Activated CD4-positive, alpha-beta T cell treated with anti-CD3 and anti-CD28 coated beads, Interleukin-2, amount 50 U/mL, for 24 hours (primary cell): Measurements from ENCODE around the gene JUN.
"Not testable (repeated sequence)": the region's sequence is repeated elsewhere in the genome, so short reads cannot be mapped to it uniquely, and the experiment has no call there.

Experiments
- DNase-seq, 2 donors: peaks; one replicate each; pipeline ENCODE4 v3.0.0-alpha.2; 2020; ENCODE audit warnings: low read depth in 1 of 2, low spot score in 1 of 2

Gene JUN

DNA sequence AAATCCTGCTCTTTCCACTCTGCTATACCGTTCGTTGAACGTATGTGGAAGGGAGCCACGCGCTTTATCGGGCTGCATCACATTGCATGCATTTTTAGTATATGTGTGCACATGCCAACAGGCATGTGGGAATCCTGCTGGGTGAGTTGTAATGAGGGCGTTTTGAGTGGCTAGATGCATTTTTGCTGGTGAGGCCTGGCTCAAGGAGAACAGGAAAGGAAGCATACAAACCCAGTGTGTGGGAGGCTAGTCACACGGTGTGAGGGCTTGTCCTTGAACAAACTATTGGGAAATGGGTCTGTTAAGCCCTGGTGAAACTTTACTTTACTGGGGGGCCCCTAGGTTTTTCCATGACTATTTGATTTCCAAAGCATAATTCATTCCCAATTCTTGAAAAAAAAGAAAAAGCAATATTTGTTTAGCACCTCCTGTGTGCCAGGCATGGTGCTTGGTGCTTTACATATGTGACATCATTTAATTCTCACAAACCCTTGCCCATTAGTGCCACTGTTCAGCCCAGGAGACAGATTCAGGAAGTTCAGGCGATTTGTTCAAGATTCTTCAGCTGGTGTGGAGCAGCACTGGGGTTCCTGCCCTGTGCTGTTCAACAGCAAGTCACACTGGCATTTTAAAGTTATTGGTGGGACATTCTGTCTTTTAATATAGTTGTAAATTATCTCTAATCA lies 25.6 kb upstream of the JUN start:
- DNase-seq: no peak

DNA sequence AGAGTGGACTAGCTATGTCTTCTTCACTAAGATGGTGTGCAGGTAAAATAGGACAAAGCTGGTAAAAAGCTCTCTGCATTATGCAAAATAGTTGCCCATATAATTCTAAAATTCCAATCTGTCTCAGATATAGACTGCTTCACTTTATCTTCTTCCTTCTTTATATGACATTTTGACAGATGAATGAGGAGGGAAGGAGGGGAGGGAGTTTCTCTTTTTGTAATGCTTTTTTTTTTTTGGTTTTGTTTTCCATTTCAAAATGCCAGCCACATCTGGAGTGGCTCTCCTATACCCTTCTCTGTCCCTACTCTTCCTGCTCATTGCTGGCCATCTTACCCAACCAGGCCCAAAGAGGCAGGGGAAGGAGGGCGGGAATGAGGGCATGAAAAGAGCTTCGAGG lies 24.2 kb upstream of the JUN start:
- no peak for DNase-seq

DNA sequence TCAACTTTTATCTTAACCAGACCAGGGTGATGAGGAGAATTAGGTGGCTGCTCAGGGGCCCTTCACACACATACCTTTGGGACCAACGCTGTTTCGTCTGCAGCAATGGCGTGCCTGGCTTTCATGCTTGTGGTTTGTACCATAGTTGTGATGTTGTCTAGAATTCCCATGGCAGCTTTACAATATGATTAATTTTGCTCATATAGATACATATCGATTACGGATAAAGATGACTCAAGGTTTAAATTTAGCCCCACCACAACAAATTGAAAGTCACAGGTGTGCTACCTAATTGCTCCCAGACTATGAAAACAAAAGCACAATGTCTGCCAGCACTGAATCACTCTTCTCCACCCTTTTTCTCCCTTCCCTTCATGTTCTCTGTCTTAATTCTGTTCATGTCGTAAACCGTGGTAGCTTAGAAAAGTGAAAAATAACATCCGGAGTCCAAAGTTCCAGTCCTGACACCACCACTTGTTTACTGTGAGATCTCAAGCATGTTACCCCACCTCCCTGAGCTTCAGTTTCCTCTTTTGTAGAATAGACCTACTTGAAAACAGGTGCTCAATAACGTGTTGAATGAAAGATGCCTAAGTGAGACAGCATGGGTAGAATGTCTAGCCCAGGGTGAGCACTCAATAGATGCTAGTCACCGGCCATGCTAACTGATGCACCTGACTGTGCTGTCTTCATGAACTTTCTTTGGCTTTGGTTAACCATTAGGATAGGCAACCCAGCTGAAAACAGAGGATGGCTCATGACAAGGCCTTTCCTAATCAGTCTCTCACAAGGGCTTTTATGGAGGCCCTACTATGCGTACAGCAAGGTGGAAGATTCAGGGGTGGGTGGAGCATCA lies 22.1 kb upstream of the JUN start:
- no peak for DNase-seq

DNA sequence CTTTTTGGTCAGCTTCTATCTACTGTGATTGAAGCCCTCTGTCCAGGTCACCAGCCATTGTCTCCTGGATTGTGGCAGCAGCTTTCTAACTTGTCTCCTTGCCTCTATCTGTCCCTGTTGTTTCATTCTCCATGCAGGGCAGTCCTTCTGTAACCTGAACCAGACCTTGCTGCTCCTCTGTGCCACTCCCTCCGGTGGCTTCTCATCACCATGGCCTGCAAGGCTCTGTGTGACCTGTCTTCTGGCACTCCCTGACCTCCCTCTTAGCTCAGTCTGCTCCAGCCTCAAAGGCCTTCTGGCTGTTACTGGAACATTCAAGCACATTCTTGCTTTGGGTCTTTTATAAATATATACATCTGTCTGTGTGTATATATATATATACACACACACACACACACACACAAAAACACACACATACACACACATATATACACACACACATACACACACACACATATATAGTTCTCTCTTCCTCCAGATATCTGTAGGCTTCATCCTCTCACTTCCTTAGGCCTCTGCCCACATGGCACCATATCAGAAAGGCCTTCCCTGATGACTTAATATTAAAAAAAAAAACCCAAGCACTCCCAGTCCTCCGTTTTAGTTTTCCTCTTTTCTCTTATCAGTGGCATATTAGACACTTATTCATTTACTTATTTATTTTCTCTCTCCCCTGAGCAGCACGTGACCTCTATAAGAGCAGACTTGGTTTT lies 21.2 kb upstream of the JUN start:
- no peak for DNase-seq

DNA sequence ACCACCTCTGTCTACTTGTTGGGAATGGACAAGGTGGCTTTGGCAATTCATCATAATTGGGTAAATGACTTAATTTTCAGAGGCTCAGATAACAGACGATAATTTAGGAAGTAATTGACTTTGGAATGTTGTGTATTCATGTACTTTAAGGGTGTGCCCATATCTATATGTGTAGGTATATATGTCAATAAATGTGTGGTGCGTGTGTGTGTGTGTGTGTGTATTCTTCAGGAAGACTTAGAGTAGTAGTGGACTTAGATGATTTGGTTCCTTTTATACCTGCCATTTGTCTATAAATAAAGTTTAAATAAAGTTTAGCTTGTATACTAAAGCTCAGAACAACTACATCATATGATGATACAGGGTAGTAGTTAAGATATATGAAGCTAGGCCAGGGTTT lies 20.0 kb upstream of the JUN start:
- DNase-seq: no peak

DNA sequence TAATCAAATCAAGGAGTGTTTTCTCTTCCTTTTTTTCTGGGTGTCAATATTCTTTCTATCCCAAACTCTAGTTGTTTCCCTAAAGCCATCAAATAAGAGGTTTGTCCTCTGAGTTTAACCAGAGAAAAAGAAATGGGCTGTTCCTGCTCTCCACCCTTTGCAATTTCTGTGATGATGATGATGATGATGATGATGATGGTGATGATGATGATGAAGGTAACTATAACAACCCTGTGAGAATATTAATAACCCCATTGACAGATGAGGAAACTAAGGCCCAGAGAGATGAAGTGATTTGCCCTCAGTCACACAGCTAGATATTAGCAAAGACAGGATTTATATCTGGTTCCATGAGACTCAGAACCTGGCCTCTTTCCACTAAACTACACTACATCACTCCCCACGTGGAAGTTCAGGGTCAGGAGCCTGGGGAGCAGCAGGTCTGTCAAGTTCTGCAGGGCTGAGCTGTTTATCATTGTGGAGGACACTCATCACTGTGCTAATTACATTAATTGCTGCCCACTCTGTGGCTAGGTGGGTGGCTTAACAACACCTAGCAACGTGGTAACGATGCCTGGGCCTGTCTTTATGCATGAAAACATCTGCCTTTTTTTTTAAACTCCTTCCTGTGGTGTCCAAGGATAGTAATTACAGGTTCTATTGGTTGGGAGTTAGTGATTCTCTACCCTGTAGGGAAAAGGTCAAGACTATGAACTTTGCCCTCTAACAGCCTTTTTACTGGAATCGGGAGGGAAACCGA lies 19.0 kb upstream of the JUN start:
- no peak for DNase-seq

DNA sequence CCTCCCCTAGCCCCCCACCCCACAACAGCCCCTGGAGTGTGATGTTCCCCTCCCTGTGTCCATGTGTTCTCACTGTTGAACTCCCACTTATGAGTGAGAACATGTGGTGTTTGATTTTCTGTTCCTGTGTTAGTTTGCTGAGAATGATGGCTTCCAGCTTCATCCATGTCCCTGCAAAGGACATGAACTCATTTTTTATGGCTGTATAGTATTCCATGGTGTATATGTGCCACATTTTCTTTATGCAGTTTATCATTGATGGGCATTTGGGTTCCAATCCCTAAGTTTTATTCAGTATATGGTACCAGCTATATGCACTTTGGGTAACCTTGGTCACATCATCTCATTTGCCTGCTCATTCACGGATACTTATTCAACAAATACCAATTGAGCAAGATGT lies 17.4 kb upstream of the JUN start:
- DNase-seq: not testable (repeated sequence)

DNA sequence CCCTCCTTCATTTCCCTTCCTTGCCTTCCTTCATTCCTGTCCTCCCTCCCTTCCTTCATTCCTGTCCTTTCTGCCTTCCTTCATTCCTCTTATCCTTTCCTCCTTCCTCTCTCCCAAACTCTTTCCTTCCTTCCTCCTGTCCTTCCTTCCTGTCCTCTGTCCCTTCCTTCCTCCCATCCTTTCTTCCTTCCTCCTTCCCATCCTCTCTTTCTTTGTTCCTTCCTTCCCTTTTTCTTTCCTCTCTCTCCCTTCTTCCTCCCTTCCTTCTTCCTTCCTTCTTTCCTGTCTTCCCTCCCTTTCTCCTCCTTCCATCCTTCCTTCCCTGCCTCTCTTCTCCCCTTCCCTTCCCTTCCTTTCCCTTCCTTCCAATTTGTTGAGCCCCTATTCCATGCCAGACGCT lies 15.8 kb upstream of the JUN start:
- no peak for DNase-seq

DNA sequence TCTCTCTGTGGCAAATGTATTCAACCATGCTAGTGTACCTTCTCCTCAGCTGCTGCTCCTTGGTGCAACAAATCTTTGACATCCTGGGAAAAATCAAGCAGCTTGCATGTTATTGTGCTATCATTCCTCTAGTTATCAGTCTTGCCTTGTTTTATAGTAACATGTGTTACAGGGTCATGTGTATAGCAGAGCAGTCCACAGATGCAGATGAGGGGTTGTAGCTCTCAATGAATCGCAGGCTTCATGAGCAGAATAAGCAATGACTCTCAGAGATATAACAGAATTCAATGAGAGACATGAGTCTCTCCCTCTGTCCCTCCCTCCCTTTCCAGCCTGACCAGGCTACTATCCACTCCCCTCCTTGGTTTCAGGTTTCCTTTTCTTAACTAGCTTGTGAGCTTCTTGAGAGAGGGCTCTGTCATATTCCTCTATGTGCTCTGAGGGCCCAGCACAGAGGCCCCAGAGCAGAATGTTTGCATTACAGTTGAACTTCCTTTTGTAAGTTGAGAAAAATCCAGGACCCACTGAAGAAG lies 15.1 kb upstream of the JUN start:
- DNase-seq: no peak

DNA sequence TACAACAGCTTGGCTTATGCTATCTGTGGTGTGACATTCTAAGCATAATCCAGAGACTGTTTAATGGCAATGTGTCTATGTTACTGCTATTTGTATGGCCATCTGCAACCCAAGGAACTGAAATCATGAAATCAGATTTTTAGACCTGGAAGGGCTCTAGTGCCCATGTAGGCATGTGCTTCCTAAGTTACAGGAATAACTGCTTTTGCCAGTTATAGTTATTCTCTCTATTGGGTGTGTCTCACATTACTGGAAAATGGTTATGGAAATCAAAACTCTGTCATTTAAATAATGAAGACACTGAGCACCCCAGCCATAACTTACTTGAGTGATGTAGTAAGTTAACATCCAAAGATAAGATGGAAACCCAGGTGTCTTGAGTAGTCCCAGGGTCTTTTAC lies 12.6 kb upstream of the JUN start:
- DNase-seq: no peak

DNA sequence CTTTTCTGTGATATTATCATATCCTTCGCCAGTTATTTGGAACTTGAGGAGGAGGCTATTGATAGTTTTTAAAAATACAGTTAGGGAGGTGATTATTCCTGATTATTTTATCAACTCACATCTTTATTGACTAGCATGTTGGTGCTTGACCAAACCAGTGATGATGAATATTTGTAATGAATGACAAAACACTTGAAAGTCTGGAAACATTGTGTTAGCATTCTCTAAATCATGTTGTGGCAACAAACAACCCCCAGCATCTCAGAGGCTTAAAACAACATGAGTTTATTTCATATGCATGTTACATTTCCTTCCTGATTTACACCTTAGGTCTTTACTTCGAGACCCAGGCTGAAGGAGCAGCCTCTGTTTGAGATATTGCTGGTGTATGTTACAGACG lies 10.7 kb upstream of the JUN start:
- no peak for DNase-seq

DNA sequence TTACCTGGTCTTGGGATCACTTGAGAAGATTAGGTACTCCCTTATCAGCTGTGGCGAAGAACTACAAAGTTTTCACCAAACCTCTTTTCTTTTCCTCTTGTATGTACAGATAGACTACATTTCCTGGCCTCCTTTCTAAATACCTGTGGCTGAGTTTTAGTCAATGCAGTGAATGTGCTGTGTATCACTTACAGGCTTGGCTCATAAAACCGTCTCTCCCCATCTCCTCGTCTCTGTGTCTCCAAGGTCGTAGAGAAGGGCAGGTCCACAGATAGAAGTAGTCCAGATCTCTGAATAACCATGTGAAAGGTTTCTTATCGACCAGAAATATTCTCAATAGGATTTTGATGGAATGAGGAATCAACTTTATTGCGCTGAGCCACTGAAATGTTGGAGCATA lies 9.0 kb upstream of the JUN start:
- DNase-seq: no peak

DNA sequence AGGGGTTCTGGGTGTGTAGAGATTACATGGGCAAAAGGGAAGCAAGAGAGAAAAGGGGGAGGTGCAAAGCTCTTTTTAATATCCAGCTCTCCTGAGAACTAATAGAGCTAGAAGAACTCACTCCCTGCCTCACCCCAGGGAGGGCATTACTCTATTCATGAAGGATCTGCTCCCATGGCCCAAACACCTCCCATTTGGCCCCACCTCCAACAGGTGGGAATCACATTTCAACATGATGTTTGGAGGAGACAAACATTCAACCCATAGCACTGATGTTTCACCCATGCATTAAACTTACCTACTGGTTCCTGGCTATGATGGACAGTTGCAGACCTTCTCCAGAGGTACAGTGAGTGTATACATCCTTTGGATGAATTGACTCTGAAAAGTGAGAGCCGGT lies 7.3 kb upstream of the JUN start:
- DNase-seq: no peak

DNA sequence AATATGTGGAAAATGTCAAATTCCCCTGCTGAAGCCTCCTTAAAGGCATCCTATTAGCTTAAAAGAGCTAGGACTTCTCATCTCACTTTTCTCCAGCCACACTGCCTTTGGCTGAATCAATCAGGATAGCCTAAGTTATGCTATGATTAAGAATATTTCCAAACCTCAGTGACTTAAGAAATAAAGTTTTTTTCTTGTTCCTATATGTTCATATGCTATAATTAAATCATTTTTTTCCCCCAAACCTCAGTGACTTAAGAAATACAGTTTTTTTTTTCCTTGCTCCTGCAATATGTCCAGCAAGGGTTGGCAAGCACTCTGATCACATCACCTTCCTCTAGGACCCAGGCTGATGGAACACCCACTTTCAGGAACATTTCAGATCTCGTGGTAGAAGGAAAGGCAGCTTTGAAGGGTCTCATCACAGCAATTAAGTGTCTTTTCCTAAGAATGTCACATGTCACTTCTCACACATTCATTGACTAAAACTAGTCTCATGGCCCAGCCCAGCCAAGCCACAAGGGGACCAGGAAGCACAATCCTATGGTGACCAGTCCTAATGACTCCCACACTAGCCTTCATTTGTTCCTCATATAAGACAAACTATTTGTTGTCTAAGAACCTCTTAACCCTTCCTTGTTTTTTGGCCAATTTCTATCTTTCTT lies 6.3 kb upstream of the JUN start:
- DNase-seq: no peak

DNA sequence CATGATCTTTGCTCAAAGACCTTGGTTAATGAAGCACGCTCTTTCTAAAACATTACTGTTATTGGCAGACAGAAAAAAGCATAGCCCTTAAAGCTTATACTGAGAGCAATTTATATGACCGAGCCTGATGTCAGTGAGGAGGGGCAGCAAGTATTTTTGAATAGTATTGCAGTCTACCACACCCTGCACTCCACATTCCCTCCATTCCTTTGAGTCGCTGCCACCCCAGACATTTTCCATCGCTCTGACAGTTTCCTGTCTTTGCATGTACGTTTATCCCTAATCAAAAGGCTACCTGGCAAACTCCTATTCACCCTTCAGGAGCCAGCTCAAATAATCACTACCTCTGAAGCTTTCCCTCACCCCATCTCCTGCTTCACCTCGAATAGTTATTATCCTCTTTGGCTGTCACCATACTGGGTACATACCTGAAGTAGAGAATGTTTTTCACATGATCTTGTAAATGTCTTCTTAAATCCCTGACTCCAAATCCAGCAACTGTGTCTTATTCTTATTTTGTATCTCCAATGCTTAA lies 5.5 kb upstream of the JUN start:
- DNase-seq: no peak

DNA sequence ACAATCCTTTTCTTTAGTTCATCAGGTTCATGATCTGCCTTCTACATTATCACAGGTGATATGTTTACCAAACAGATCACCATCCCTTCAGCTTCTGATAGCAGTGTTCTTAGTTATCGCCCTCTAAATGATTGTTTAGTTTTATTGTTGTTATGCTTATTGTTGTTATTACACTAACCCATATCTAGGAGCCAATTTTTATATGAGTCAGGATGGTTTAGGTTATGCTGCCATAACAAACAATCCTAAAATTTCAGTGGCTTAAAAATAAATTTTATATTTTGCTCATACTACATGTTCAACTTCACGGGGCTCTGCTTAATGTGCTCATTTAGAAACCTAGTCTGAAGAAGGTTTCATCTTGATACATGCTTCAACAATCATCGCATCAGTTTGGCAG lies 4.4 kb upstream of the JUN start:
- no peak for DNase-seq

DNA sequence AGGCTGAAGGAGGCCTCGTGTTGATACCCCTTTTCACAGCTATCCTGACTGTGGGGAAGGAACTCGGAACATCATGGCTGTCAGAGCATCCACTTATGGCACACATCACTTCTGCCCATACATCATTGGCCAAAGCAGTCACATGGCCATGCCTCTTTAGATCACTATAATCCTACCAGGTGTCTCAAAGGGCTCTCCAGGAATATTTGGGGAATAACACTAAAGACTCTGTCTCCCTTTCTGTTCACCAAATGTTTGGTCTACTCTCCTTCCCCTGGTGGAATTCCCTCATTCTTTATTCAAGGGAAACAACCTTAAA lies 3.0 kb upstream of the JUN start:
- DNase-seq: no peak

DNA sequence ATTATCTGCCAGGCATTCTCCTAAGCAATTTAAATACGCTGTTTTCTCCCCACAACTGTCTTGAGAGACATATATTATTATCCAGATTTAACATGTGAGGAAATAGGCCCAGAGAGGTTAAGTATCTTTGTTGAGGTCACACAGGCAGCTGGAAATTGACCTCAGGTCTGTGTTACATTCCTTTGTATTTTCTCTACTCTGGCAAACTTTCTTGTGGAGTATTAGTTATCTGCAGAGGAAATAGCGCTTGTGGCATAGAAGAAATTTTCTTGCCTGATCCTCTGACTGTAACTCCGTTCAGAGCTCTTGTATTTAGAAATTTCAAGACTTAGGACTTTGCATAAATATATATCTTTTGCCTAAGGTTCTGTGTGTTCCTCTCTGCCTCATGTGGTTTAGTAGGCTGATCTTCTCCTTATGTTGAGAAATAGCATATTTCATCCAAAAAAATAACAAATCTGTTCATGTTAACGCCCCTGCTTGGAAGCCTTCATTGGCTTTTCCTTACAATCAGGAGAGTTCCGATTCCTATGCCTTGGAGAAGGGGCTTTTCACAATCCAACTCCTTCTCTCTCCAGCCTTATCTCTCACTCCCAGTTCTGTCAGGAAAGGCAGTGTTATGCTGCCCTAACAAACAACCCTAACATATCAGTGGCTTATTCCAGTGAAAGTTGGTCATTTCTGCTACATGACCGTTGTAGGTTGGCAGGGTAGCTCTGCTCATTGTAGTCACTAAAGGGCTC lies 2.5 kb upstream of the JUN start:
- no peak for DNase-seq

DNA sequence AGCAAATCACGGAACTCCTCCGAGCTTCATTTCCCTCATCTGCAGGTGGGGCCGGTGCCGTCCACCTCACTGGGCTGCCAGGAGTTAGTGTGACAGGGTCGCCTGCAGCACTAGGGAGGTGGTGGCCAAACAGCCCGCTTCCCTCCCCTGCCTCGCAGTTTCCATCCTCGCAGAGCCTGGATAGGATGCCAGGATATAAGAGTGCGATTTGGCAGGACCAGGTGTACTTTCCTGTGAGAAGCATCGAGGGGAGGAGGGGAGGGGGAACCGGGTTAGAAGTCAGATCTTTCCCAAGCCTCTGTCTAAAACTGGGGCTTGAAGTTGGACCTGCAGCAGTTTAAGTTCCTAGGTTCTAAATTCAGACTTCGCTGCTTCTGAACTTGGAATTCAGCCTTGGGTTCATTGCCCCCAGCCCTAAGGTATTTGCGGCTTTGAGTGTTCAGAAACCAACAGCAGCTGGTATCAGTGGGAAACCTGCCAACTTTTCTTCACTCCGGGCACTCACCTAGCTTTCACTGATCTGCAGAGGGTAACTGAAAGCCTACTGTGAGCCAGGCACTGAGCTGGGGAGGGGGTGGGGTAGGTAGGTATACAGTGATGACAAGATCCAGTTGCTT lies 1.7 kb upstream of the JUN start:
- peak; percentile 4 to 9 for DNase-seq
